ENCODE results near the gene FES. TPM values are rescaled to one million over a fixed set of nuclear protein-coding genes. Genes with fewer than 3 reads are reported as not detected.

Gene FES
- total and polyA plus RNA-seq, 2 of the 13 experiments (the other 11 are each of a cell fraction or from before 2014, with no cell fraction given): 4.0 to 9.5 TPM

- TF ChIP-seq TARDBP (CRISPR knock-in tag; IDR thresholded peaks at IDR 0.05): peak; percentile 83
- TF ChIP-seq IKZF1 (IDR thresholded peaks at IDR 0.05): no peak
- no peak for TF ChIP-seq BHLHE40 (IDR thresholded peaks at IDR 0.05; ENCODE audit: low read length)
- TF ChIP-seq KIAA2018 (CRISPR knock-in tag; IDR thresholded peaks at IDR 0.05; ENCODE audit: borderline replicate concordance): no peak
- peak; percentile 56 for TF ChIP-seq MAX (IDR thresholded peaks at IDR 0.05)
- no peak for TF ChIP-seq MAFG (CRISPR knock-in tag; IDR thresholded peaks at IDR 0.05)
- peak; percentile 29 for TF ChIP-seq HNF4A (CRISPR knock-in tag; IDR thresholded peaks at IDR 0.05)
- TF ChIP-seq ZNF670 (CRISPR knock-in tag; IDR thresholded peaks at IDR 0.05; ENCODE audit: borderline replicate concordance): peak; percentile 25; the same call in 1 of the 2 replicates
- TF ChIP-seq PAF1 (CRISPR knock-in tag; IDR thresholded peaks at IDR 0.05): no peak
- TF ChIP-seq ZNF496 (CRISPR knock-in tag; IDR thresholded peaks at IDR 0.05; ENCODE audit: insufficient replicate concordance): no peak
- TF ChIP-seq MYC (CRISPR knock-in tag; IDR thresholded peaks at IDR 0.05; ENCODE audit: borderline replicate concordance): peak; percentile 79
- peak; percentile 69 for TF ChIP-seq SRY (CRISPR knock-in tag; IDR thresholded peaks at IDR 0.05)
- no peak for TF ChIP-seq USF2 (IDR thresholded peaks at IDR 0.05; ENCODE audit: low read depth, low read length)
- no peak; the same call in 1 of the 2 replicates for TF ChIP-seq USF2 (CRISPR knock-in tag; IDR thresholded peaks at IDR 0.05; ENCODE audit: borderline replicate concordance)
- TF ChIP-seq DNMT3B (CRISPR knock-in tag; conservative IDR thresholded peaks at IDR 0.05): no peak
- no peak for TF ChIP-seq ZNF24 (IDR thresholded peaks at IDR 0.05)
- TF ChIP-seq TERF1 (CRISPR knock-in tag; IDR thresholded peaks at IDR 0.05): no peak
- TF ChIP-seq ZNF766 (CRISPR knock-in tag; IDR thresholded peaks at IDR 0.05; ENCODE audit: borderline replicate concordance): peak; percentile 18; the same call in 1 of the 2 replicates
- TF ChIP-seq ZNF773 (CRISPR knock-in tag; IDR thresholded peaks at IDR 0.05; ENCODE audit: borderline replicate concordance): no peak
Measured at GRCh38 chr15:90931828-90932659, 47.7 kb downstream of the FES start, which contains the start of gene HDDC3 (continued).

Data from HepG2 (cell line).